HepG2 (cell line): ENCODE measurements around the gene SF3B5. TPM values are rescaled to one million over a fixed set of nuclear protein-coding genes. Genes with fewer than 3 reads are reported as not detected.

Experiments
- ATAC-seq: fragments of 200-7000 bp; cut with Tn5 transposase; 3 replicates; pipeline ENCODE4 v1.9.1; 2020; ENCODE audit warnings: mild to moderate bottlenecking, moderate library complexity
- BruUV-seq: library from RNA; stranded (reverse); fragments of 400-500 nt; replicated peaks from 2 replicates; lab custom pipeline; 2021; lab: Mats Ljungman, UMichigan
- CTCF ChIA-PET: fragments of 300-600 bp; formaldehyde crosslinking; extraction: SDS; loops from one replicate; lab custom pipeline; 2021; ENCODE audit warnings: low total read pairs, inconsistent platforms, low intra/inter-chr PET ratio; lab: Yijun Ruan, JAX
- POLR2A ChIA-PET: fragments of 350-600 bp; sonication (Branson Sonifier 250); formaldehyde crosslinking; loops from one replicate; lab custom pipeline; 2020; ENCODE audit warnings: antibody characterized with exemption, inconsistent platforms; lab: Yijun Ruan, JAX
- DNase-seq: peaks from one replicate; pipeline ENCODE4 v3.0.0-alpha.2; 2015; ENCODE audit warnings: low spot score
- FAIRE-seq: peaks from 3 replicates; lab custom pipeline; 2011; peaks lifted over from hg19 to GRCh38; lab: Jason Lieb, UNC
- H2AFZ ChIP-seq: one replicate; pipeline ENCODE4 v1.6.1; 2011; ENCODE audit warnings: low read length, inconsistent platforms
- H3K27ac ChIP-seq: fragments of 300-600 bp; 3 replicates; pipeline ENCODE4 v1.8.0; 2011; ENCODE audit warnings: mixed run types, mild to moderate bottlenecking, mixed read lengths, low read length, inconsistent platforms; ENCODE audit not compliant: insufficient read depth; ENCODE audit errors: extremely low read length
- H3K27me3 ChIP-seq, 2 experiments: fragments of 200-600 bp in 1 of 2; 2 replicates in 1 of 2; 3 replicates in 1 of 2; pipeline versions ENCODE4 v1.6.0 to v1.8.0; 2011; ENCODE audit warnings: low read length in 2 of 2, mild to moderate bottlenecking in 2 of 2, moderate library complexity in 2 of 2, inconsistent platforms in 1 of 2; ENCODE audit not compliant: insufficient read depth in 2 of 2, control insufficient read depth in 1 of 2
- H3K36me3 ChIP-seq, 2 experiments: fragments of 200-600 bp in 1 of 2; replicated peaks in 1 of 2; 2 replicates in 1 of 2; 3 replicates in 1 of 2; pipeline versions ENCODE4 v1.5.1 to v1.8.0; 2011; ENCODE audit warnings: low read length in 2 of 2, inconsistent platforms in 1 of 2; ENCODE audit not compliant: insufficient read depth in 2 of 2, control insufficient read depth in 1 of 2
- H3K4me1 ChIP-seq: 2 replicates; pipeline ENCODE4 v1.5.1; 2012; ENCODE audit warnings: low read length, inconsistent platforms; ENCODE audit not compliant: insufficient read depth
- H3K4me2 ChIP-seq: 2 replicates; pipeline ENCODE4 v1.6.0; 2011; ENCODE audit warnings: low read depth, low read length, inconsistent platforms
- H3K4me3 ChIP-seq, 3 experiments: fragments of 200-600 bp in 1 of 3; sonication (generic), shearing (Covaris generic) in 1 of 3; replicated peaks in 1 of 3; 2 replicates each; pipeline ENCODE4 v1.5.1; 2011 to 2016; ENCODE audit warnings: low read length in 3 of 3, inconsistent platforms in 2 of 3, low read depth in 2 of 3, mild to moderate bottlenecking in 2 of 3, control low read depth in 1 of 3, mixed read lengths in 1 of 3; ENCODE audit not compliant: insufficient read depth in 1 of 3
- H3K79me2 ChIP-seq: one replicate; pipeline ENCODE4 v1.6.1; 2011; ENCODE audit warnings: low read length, inconsistent platforms; ENCODE audit not compliant: insufficient read depth
- H3K9ac ChIP-seq: 2 replicates; pipeline ENCODE4 v1.6.0; 2011; ENCODE audit warnings: mild to moderate bottlenecking, low read depth, low read length, inconsistent platforms; ENCODE audit not compliant: insufficient read depth
- H3K9me3 ChIP-seq: 2 replicates; pipeline ENCODE4 v1.5.1; 2012; ENCODE audit warnings: mild to moderate bottlenecking, low read length
- H4K20me1 ChIP-seq: 2 replicates; pipeline ENCODE4 v1.6.0; 2011; ENCODE audit warnings: inconsistent platforms, mild to moderate bottlenecking, low read length, moderate library complexity; ENCODE audit not compliant: insufficient read depth
- BORCS8-MEF2B ChIP-seq: sonication (generic); formaldehyde crosslinking; IDR thresholded peaks from 2 replicates; pipeline ENCODE4 v1.8.0; 2022; ENCODE audit warnings: mild to moderate bottlenecking, missing genetic modification reagents
- DDIT3 ChIP-seq: sonication (generic); formaldehyde crosslinking; IDR thresholded peaks from 2 replicates; pipeline ENCODE4 v1.4.0; 2020; ENCODE audit warnings: mild to moderate bottlenecking, missing genetic modification reagents
- EEA1 ChIP-seq: sonication (generic); formaldehyde crosslinking; IDR thresholded peaks from 2 replicates; pipeline ENCODE4 v1.5.1; 2020; ENCODE audit warnings: mild to moderate bottlenecking, missing genetic modification reagents, borderline replicate concordance
- HMGA1 ChIP-seq: sonication (generic); formaldehyde crosslinking; conservative IDR thresholded peaks from 2 replicates; pipeline ENCODE4 v1.4.0; 2020; ENCODE audit warnings: missing genetic modification reagents
- JUN ChIP-seq: sonication (generic); formaldehyde crosslinking; IDR thresholded peaks from 2 replicates; pipeline ENCODE4 v1.4.0; 2020; ENCODE audit warnings: mild to moderate bottlenecking, missing genetic modification reagents
- KDM6A ChIP-seq: IDR thresholded peaks from 2 replicates; pipeline ENCODE4 v1.6.1; 2016; ENCODE audit warnings: low read depth
- MAFK ChIP-seq, 2 experiments: IDR thresholded peaks in 1 of 2; conservative IDR thresholded peaks in 1 of 2; 2 replicates each; pipeline ENCODE4 v1.6.1; 2011; ENCODE audit warnings: improper control_type of control experiment in 2 of 2, low read length in 2 of 2
- MTF1 ChIP-seq: sonication (generic); formaldehyde crosslinking; IDR thresholded peaks from 2 replicates; pipeline ENCODE4 v1.5.0; 2020; ENCODE audit warnings: missing genetic modification reagents
- NFATC3 ChIP-seq: sonication (generic); formaldehyde crosslinking; IDR thresholded peaks from 2 replicates; pipeline ENCODE4 v1.5.1; 2020; ENCODE audit warnings: mild to moderate bottlenecking, missing genetic modification reagents
- PATZ1 ChIP-seq: sonication (generic); formaldehyde crosslinking; IDR thresholded peaks from 2 replicates; pipeline ENCODE4 v1.4.0; 2020; ENCODE audit warnings: missing genetic modification reagents
- TCF7L2 ChIP-seq: IDR thresholded peaks from 2 replicates; pipeline ENCODE4 v1.6.1; 2011; ENCODE audit warnings: mild to moderate bottlenecking, low read depth, low read length, moderate library complexity
- ZKSCAN8 ChIP-seq: IDR thresholded peaks from 2 replicates; pipeline ENCODE4 v1.6.1; 2016; ENCODE audit warnings: borderline replicate concordance, missing genetic modification reagents, missing compliant biosample characterization
- ZNF281 ChIP-seq: sonication (generic); formaldehyde crosslinking; IDR thresholded peaks from 2 replicates; pipeline ENCODE4 v1.4.0; 2020; ENCODE audit warnings: missing genetic modification reagents, borderline replicate concordance
- ZNF564 ChIP-seq: sonication (generic); formaldehyde crosslinking; IDR thresholded peaks from 2 replicates; pipeline ENCODE4 v1.8.1; 2023; ENCODE audit warnings: mild to moderate bottlenecking, missing genetic modification reagents
- ZNF619 ChIP-seq: sonication (generic); formaldehyde crosslinking; IDR thresholded peaks from 2 replicates; pipeline ENCODE4 v1.4.0; 2020; ENCODE audit warnings: mild to moderate bottlenecking, missing genetic modification reagents
- WGBS: methylation state at CpG from one replicate; pipeline ENCODE4 v1.1.6; 2017; ENCODE audit warnings: low lambda C conversion rate; 5-methylcytosine and 5-hydroxymethylcytosine counted together
- in situ Hi-C: cut with HindIII; loops from 2 replicates; pipeline ENCODE4 v1.10.0; 2017; ENCODE audit warnings: low pct_unique_long_range_greater_than_20kb; ENCODE audit not compliant: extremely low pct_ligation_motif_present
- intact Hi-C: fragments of 100-400 bp; cut with micrococcal nuclease; formaldehyde crosslinking; loops from one replicate; pipeline ENCODE4 v1.10.0; 2022; ENCODE audit not compliant: unreplicated experiment
- polyA plus RNA-seq, 8 experiments: library from polyadenylated mRNA; depleted of rRNA in 3 of 8; stranded (reverse) in 7 of 8; unstranded in 1 of 8; fragments of >200 nt; fragmentation: Illumina TruSeq in 4 of 8; extraction: Trizol in 4 of 8; gene quantifications; 2 replicates each; pipeline versions ENCODE4 v1.2.1 to v1.2.3, GENCODE V29; 2011 to 2016; ENCODE audit warnings: low read depth in 4 of 8, missing spikeins in 1 of 8, mixed read lengths in 1 of 8; ENCODE audit not compliant: insufficient read depth in 1 of 8
- total RNA-seq, 5 experiments: library from RNA; depleted of rRNA; stranded (reverse); fragments of >200 nt; fragmentation: Illumina TruSeq; extraction: Trizol; gene quantifications; 2 replicates each; pipeline ENCODE4 v1.2.3, GENCODE V29; 2016; ENCODE audit warnings: low read depth in 1 of 5
- TF ChIP-seq, protein P1 (sequence below): sonication (generic); formaldehyde crosslinking; IDR thresholded peaks from 2 replicates; pipeline ENCODE4 v1.5.1; 2020; ENCODE audit warnings: mild to moderate bottlenecking, missing genetic modification reagents

The SF3B5 gene
- total and polyA plus RNA-seq, 2 of the 13 experiments (the other 11 are each of a cell fraction or from before 2014, with no cell fraction given) = 263 to 292 TPM

DNA sequence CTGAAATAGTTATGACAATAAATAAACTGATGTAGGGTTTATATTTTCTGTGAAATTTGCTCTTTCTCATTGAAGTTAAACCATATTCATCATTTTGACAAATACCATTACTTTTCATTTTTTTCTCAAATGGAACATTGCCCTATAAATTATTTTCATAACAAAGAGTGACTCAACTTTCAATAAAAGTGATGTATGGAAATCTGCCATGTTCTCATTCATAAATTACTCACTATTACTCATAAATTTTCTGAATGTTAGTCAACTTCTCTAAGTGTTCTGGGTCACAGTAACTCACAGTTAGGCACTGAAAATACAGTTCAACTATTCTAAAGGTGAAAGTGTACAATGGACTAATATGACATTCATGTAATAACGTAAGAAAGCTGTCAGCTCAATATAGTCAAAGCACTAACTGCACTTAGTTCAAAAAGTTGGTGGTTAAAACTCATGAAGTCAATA, 35.9 kb upstream of the SF3B5 start (continued):
- TF ChIP-seq ZNF281 (CRISPR knock-in tag) = no peak
- no peak for TF ChIP-seq TCF7L2
- TF ChIP-seq, all 625 proteins: peak for 0

- H3K27ac ChIP-seq = no peak overlapping the region
- in situ Hi-C loops (no loop called here), intact Hi-C loops (no loop called here)
- H3K9me3 ChIP-seq = no peaks in the 10 kb centered on the region
- FAIRE-seq (no peak), DNase-seq (no peak), ATAC-seq (no peak)
- no peaks in the 10 kb centered on the region for H3K36me3 ChIP-seq
- no peak overlapping the region for H2AFZ ChIP-seq
- BruUV-seq = no TSS peak
- no peaks in the 10 kb centered on the region for H4K20me1 ChIP-seq
- H3K9ac ChIP-seq = no peak overlapping the region
- 26% methylated on average over 6 of the region's 6 CpGs for WGBS
- no peaks in the 10 kb centered on the region for H3K79me2 ChIP-seq
- POLR2A ChIA-PET = no interaction called here
- CTCF ChIA-PET = no interaction called here
- H3K4me1 ChIP-seq = no peaks in the 10 kb centered on the region
- peaks cover 0 to 13% of the 10 kb centered on the region in 2 experiments; a peak in 2 of 5 replicates for H3K27me3 ChIP-seq
- H3K4me3 ChIP-seq = no peak overlapping the region
- no peak overlapping the region for H3K4me2 ChIP-seq
- no peak for TF ChIP-seq NFATC3 (CRISPR knock-in tag)
- TF ChIP-seq EEA1 (CRISPR knock-in tag) = no peak
- no peak for TF ChIP-seq JUN
- no peak for TF ChIP-seq MTF1
- TF ChIP-seq BORCS8-MEF2B = no peak
- no peak for TF ChIP-seq KDM6A (CRISPR knock-in tag)
- TF ChIP-seq HMGA1 (CRISPR knock-in tag) = no peak
- no peak for TF ChIP-seq ZNF619 (CRISPR knock-in tag)
- TF ChIP-seq ZKSCAN8 (CRISPR knock-in tag) = no peak
- TF ChIP-seq PATZ1 = no peak
- TF ChIP-seq ZNF564 = no peak
- no peak for TF ChIP-seq DDIT3 (CRISPR knock-in tag)
- TF ChIP-seq, protein P1, sequence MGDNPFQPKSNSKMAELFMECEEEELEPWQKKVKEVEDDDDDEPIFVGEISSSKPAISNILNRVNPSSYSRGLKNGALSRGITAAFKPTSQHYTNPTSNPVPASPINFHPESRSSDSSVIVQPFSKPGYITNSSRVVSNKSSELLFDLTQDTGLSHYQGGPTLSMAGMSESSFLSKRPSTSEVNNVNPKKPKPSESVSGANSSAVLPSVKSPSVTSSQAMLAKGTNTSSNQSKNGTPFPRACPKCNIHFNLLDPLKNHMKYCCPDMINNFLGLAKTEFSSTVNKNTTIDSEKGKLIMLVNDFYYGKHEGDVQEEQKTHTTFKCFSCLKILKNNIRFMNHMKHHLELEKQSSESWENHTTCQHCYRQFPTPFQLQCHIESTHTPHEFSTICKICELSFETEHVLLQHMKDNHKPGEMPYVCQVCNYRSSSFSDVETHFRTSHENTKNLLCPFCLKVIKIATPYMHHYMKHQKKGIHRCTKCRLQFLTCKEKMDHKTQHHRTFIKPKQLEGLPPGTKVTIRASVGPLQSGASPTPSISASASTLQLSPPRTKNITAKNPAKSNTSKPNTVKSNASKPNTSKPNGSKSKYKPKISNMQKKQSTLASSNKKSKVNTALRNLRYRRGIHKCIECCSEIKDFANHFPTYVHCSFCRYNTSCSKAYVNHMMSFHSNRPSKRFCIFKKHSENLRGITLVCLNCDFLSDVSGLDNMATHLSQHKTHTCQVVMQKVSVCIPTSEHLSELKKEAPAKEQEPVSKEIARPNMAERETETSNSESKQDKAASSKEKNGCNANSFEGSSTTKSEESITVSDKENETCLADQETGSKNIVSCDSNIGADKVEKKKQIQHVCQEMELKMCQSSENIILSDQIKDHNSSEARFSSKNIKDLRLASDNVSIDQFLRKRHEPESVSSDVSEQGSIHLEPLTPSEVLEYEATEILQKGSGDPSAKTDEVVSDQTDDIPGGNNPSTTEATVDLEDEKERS (CRISPR knock-in tag) = no peak
- TF ChIP-seq MAFK (conservative IDR thresholded peaks at IDR 0.05 in 1 of 2, IDR thresholded peaks at IDR 0.05 in 1 of 2; ENCODE audit: low read length in 2 of 2) = no peak
These were observed 34.1 kb upstream of the SF3B5 start for GRCh38 chr6:144129469-144129868.
